Measurements from ENCODE around the gene FGF18.

GRCh38 chr5:171418982-171419687 lies at the start of gene FGF18:
- TF ChIP-seq POLR2A (IDR thresholded peaks at IDR 0.05) (no peak), CTCF (IDR thresholded peaks at IDR 0.05) (peak in 2 of 3 donors; percentile 1 to 31), POLR2AphosphoS5 (IDR thresholded peaks at IDR 0.05) (no peak)
